Adipose tissue (tissue), 3 donors: ENCODE data around the gene SETD4. TPM values are rescaled to one million over a fixed set of nuclear protein-coding genes. Genes with fewer than 3 reads are reported as not detected.
A peak's percentile ranks its signal among the peaks of the same experiment; 100 is the strongest.
"Not testable (repeated sequence)": the region's sequence is repeated elsewhere in the genome, so short reads cannot be mapped to it uniquely, and the experiment has no call there.

Experiments used
- H3K27ac ChIP-seq: one replicate; pipeline ENCODE4 v1.5.1; 2013; ENCODE audit warnings: low read depth, low read length
- WGBS, 3 donors: extraction: QIAGEN DNeasy Blood & Tissue Kit; methylation state at CpG; one replicate each; pipeline ENCODE4 v1.1.7; 2013; 5-methylcytosine and 5-hydroxymethylcytosine counted together
- polyA plus RNA-seq, 3 donors: library from polyadenylated mRNA; stranded (reverse); fragments of 200-250 nt; gene quantifications; one replicate each; pipeline ENCODE4 v1.2.3, GENCODE V29; 2013
- donor health status: healthy with polysubstance abuse.
- donor health status: Bipolar disorder and iron deficiency.
- donor health status: healthy.

Gene SETD4, protein sequence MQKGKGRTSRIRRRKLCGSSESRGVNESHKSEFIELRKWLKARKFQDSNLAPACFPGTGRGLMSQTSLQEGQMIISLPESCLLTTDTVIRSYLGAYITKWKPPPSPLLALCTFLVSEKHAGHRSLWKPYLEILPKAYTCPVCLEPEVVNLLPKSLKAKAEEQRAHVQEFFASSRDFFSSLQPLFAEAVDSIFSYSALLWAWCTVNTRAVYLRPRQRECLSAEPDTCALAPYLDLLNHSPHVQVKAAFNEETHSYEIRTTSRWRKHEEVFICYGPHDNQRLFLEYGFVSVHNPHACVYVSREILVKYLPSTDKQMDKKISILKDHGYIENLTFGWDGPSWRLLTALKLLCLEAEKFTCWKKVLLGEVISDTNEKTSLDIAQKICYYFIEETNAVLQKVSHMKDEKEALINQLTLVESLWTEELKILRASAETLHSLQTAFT
- 1 to 10 TPM; 5.3 to 8.4 (median 6.7) TPM for polyA plus RNA-seq

- peak within 1 kb of the TSS; percentile 40 for H3K27ac ChIP-seq
- WGBS, 3 donors: 0% methylated on average over 54 to 57 of the region's 57 CpGs
These were observed at the start of gene SETD4 for GRCh38 chr21:36060159-36060921. Gene SETD4, minus strand, starts transcription at chr21:36060526. Its CDS starts 1,638 bp downstream, at chr21:36058888.

DNA sequence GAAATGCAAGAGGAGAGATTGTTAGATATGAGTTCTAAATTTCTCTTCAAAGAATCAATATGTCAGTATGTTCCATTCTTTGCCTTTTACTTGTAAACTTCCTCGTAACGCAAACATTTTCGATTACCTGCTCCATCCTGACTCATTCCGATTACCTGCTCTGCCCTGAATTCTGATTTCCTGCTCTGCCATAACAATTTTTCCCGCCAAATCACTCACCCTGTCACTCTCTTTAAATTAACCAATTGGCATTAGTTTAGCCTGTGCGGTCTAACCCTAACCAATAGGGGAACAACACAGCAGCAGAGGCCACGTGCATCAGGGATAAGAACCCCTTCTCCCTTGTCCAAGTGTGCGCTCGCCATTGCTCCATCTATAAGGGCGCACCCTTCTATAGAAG lies 49.5 kb upstream of the SETD4 start:
- no peak overlapping the region for H3K27ac ChIP-seq
- WGBS, 3 donors: 92 to 95% (median 94%) methylated on average over 10 of the region's 10 CpGs

DNA sequence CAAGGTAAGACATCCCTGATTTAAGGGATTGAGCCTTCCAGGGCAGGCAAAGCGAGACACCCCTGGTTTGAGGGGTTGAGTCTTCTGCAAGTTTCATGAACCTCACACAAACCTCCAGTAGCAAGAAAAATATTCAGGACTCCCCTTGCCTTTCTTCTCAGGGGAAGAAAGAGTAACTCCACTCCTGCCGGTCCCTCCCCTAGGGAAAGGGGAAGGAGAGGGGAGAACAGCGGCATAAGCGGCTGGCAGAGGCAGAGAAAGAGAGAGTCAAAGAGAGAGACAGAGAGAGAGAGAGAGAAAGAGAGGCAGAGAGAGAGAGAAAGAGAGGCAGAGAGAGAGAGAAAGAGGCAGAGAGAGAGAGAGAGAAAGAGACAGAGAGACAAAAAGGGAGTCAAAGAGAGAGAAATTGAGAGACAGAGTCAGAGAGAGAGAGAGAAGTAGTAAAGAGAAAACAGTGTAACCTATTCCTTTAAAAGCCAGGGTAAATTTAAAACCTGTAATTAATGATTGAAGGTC lies 45.1 kb upstream of the SETD4 start:
- H3K27ac ChIP-seq: no peak overlapping the region
- WGBS, 3 donors: 64 to 80% (median 75%) methylated on average over 4 of the region's 4 CpGs

- H3K27ac ChIP-seq: no peak overlapping the region
- 22 to 29% (median 24%) methylated on average over 29 of the region's 29 CpGs for WGBS, 3 donors
These were observed 44.3 kb upstream of the SETD4 start for GRCh38 chr21:36104317-36105300.

- H3K27ac ChIP-seq: no peak overlapping the region
These were observed 43.1 kb upstream of the SETD4 start for GRCh38 chr21:36103434-36103833.

- H3K27ac ChIP-seq: no peak overlapping the region
- WGBS, 3 donors: 63 to 80% (median 72%) methylated on average over 6 of the region's 6 CpGs
These were observed 40.8 kb upstream of the SETD4 start for GRCh38 chr21:36100971-36101641.

DNA sequence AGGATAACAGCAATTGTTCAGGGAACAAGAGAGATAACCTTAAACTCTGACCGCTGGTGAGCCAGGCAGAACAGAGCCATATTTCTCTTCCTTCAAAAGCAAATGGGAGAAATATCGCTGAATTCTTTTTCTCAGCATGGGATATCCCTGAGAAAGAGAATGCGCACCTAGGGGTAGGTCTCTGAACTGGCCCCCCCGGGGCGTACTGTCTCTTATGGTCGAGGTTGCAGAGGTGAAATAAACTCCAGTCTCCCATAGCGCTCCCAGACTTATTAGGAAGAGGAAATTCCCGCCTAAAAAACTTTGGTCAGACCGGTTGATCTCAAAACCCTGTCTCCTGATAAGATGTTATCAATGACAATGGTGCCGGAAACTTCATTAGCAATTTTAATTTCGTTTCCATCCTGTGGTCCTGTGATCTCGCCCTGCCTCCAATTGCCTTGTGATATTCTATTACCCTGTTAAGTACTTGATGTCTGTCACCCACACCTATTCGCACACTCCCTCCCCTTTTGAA lies 39.4 kb upstream of the SETD4 start:
- 45 to 51% (median 46%) methylated on average over 12 to 13 of the region's 13 CpGs for WGBS, 3 donors
- not testable (repeated sequence) for H3K27ac ChIP-seq

GRCh38 chr21:36099000-36099399 lies 38.7 kb upstream of the SETD4 start:
- WGBS, 3 donors: 79 to 96% (median 92%) methylated on average over 3 of the region's 3 CpGs
- no peak overlapping the region for H3K27ac ChIP-seq

GRCh38 chr21:36098182-36098532 lies 37.8 kb upstream of the SETD4 start:
- 54 to 64% (median 55%) methylated on average over 2 of the region's 2 CpGs for WGBS, 3 donors
- H3K27ac ChIP-seq: no peak overlapping the region

GRCh38 chr21:36097427-36098181 lies 37.3 kb upstream of the SETD4 start:
- WGBS, 3 donors: 73 to 79% (median 75%) methylated on average over 8 of the region's 8 CpGs
- no peak overlapping the region for H3K27ac ChIP-seq

DNA sequence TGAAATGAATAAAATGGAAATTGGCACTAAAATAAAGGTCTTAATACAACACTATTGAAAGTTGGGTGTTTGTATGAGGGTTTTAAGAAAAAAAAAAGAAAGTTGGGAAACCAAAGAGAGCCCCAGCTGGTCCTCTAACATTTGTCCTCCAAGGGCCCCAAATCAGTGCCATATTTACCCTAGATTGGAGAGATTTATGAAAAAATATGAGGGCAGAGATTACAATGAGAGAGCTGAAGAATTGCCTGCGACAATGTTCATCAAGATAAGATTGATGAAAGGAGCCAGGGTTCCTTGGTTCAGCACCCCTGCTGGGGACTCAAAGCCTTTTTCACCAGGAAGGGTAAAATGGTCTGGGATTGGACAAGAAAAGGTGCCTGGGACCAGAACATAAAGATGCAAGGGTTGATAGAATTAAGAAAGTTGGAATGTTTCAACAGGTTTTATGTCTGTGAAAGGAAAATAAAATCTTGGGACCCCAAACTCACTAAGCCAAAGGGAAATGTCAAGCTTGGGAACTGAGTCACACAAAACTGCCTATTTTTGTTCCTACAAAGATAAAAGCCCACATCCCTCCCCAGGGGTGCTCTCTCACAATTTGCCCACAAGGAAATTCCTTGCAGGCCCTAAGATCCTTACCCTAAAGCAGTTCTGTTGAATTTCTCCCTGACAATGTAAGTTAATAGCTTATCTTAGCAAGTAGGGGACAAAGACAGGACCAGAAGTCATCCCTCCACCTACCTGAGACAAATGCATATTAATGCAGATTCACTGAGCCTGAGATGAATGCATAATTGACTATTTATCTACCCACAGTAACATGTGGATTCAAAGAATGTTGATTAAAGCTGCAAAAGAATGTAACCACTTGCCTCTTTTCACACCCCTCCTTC lies 36.3 kb upstream of the SETD4 start:
- WGBS, 3 donors: 48 to 65% (median 59%) methylated on average over 1 of the region's 1 CpG
- H3K27ac ChIP-seq: no peak overlapping the region

- no peak overlapping the region for H3K27ac ChIP-seq
- 86 to 92% (median 88%) methylated on average over 1 of the region's 1 CpG for WGBS, 3 donors
These were observed 33.2 kb upstream of the SETD4 start for GRCh38 chr21:36093512-36093911.

- H3K27ac ChIP-seq: no peak overlapping the region
These were observed 32.4 kb upstream of the SETD4 start for GRCh38 chr21:36092681-36093080.

GRCh38 chr21:36089946-36090345 lies 29.6 kb upstream of the SETD4 start:
- H3K27ac ChIP-seq: no peak overlapping the region
- 79 to 93% (median 93%) methylated on average over 3 of the region's 3 CpGs for WGBS, 3 donors

DNA sequence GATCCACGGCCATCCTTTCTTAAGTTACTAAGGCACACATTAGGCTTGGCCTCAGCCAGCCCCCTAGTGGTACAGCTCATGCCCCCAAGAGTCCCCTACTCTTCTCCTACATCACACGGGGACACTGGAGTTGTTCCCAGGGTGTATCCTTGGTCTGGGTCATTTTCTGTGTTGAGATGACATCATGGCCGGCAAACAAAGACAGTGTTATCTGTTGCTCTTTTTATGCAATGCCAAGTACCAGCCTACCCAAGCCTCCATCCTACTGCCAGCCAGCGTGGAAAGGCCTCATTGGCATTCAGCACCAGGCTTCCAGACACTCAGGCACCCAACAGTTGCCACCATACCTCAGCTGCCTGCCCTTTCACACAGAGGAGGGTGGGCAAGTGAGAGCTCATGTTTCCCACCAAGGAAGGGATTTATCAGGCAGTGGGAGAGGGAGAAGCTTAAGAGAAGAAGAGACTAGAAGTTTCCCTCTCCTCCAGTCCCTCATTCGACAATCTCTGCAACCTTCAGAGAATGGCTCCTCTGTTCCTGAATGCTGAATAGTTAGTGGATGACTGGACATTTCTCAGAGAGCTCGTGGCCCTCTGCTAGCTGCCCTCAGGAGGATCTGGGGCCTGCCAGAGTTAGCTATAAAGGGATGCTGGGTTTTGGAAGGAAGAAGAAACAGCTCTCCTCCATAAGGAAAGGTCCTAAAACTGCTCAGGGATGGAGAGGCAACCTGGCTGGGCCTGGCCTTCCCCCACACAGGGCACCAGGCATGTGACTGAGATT lies 27.2 kb upstream of the SETD4 start:
- no peak overlapping the region for H3K27ac ChIP-seq
- 64 to 75% (median 73%) methylated on average over 6 of the region's 6 CpGs for WGBS, 3 donors
